Astrocyte of the spinal cord (primary cell): ENCODE data around the gene SFSWAP.

Experiments
- DNase-seq: peaks from one replicate; pipeline ENCODE4 v3.0.0; 2011; ENCODE audit warnings: low read depth, low spot score
- H3K4me3 ChIP-seq: 2 replicates; pipeline ENCODE4 v1.5.1; 2011; ENCODE audit warnings: low read depth, mild to moderate bottlenecking, low read length, moderate library complexity
- in situ Hi-C: cut with HindIII; loops from 2 replicates; pipeline ENCODE4 v1.10.0; 2017; ENCODE audit warnings: low sequenced_read_pairs
- TF ChIP-seq, protein P1 (sequence below): IDR thresholded peaks from 2 replicates; pipeline ENCODE4 v1.5.1; 2012; ENCODE audit warnings: low read depth, mild to moderate bottlenecking, low read length, inconsistent platforms

The SFSWAP gene

DNA sequence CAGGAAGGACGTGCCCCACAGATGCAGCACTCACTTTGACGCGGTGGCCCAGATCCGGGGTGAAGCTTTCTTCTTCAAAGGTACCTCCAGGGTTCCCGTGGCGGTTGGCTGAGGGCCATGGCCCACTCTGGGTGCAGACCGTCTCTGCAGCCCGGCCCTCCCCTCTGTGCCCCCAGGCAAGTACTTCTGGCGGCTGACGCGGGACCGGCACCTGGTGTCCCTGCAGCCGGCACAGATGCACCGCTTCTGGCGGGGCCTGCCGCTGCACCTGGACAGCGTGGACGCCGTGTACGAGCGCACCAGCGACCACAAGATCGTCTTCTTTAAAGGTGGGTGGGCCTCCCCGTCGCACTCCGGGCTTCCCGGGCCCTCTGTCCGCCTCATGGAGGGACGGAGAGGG is 134.2 kb downstream of the SFSWAP start:
- TF ChIP-seq, protein P1, sequence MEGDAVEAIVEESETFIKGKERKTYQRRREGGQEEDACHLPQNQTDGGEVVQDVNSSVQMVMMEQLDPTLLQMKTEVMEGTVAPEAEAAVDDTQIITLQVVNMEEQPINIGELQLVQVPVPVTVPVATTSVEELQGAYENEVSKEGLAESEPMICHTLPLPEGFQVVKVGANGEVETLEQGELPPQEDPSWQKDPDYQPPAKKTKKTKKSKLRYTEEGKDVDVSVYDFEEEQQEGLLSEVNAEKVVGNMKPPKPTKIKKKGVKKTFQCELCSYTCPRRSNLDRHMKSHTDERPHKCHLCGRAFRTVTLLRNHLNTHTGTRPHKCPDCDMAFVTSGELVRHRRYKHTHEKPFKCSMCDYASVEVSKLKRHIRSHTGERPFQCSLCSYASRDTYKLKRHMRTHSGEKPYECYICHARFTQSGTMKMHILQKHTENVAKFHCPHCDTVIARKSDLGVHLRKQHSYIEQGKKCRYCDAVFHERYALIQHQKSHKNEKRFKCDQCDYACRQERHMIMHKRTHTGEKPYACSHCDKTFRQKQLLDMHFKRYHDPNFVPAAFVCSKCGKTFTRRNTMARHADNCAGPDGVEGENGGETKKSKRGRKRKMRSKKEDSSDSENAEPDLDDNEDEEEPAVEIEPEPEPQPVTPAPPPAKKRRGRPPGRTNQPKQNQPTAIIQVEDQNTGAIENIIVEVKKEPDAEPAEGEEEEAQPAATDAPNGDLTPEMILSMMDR: no peak
- in situ Hi-C loops: no loop called here

DNA sequence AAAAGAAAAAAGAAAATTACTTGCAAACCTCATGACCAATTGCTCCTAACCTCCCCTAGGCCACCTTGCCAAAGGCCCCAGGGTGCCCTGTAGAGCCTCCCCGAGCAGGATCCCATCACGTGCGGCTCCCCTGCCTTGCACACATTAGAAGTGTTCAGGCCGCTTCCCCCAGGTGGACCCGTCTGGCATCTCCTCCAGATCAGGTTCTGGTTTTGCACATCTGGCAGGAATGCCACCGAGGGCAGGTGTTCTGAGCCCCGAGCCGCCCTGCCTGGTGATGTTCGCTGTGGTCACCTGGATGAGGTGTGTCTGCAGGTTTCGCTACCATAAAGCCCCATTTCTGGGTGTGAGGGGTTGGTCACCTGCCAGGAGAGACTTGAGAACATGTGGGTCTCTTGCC is 136.6 kb downstream of the SFSWAP start:
- DNase-seq: no peak
- no peak overlapping the region for H3K4me3 ChIP-seq
- in situ Hi-C loops: no loop called here
- TF ChIP-seq, protein P1: no peak

More for the DNA sequence above, 134.2 kb downstream of the SFSWAP start:
- DNase-seq: no peak
- H3K4me3 ChIP-seq: no peak overlapping the region

DNA sequence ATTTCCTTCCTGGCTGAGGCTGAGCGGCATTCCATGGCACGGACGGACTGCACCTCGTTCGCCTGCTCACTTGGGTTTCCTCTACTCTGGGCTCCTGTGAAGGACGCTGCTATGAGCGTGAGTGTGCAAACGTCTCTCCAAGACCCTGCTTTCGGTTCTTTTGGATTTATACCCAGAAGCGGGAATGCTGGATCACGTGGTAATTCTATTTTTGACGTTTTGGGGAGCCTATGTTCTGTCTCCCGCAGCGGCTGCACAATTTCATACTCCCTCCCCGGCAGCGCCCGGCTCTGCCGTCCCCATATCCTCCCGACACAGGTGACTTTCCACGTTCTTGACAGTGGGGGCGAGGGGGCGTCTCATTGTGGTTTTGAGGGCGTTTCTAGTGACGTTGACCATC is 137.9 kb downstream of the SFSWAP start:
- no peak for DNase-seq
- no peak overlapping the region for H3K4me3 ChIP-seq
- TF ChIP-seq, protein P1: no peak
- in situ Hi-C loops: no loop called here
